Hepatocyte (in vitro differentiated cells): ENCODE results near the gene ANKRD11.

ENCODE experiments used
- EZH2 ChIP-seq: fragments of 200-600 bp; sonication (generic); IDR thresholded peaks from 2 replicates; pipeline ENCODE4 v1.6.1; 2016; ENCODE audit warnings: antibody characterized with exemption, mild to moderate bottlenecking, borderline replicate concordance
- TF ChIP-seq, protein P1 (sequence below): fragments of 200-600 bp; sonication (generic); IDR thresholded peaks from 2 replicates; pipeline ENCODE4 v1.5.1; 2016; ENCODE audit warnings: antibody characterized with exemption, mild to moderate bottlenecking; ENCODE audit not compliant: poor library complexity

DNA sequence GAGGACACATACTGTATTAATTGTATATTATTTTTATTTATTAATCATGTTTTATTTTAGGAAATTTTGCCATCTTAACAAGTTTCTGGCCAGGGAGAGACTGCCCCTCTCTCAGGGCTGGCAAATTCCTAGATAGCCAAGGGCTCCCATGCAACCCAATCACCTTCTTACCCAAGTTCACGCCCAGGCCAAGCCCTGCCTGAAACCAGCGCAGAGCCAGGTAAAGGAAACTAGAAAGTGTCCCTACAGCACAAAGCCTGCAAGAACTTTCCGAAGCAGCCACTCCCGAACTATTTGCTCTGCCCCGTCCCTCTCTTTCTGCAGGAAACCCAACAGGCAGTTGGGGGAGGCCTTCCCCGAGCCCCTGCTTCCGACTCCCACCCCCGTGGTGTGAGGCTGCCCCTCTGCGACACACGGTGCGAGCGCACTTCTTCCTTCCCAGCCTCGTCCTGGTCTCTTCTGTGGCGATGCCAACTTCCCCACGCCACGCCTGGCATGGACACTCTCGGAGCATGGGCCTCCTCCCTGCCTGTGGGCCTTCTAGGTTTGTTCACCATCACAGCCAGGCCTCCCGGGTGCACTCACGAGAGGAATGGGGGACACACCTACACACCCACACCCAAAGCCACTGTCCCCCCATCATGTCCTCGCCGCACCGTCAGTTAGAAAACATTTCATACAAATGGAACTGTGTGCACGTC lies 172.5 kb downstream of the ANKRD11 start:
- no peak for TF ChIP-seq EZH2
- TF ChIP-seq, protein P1, sequence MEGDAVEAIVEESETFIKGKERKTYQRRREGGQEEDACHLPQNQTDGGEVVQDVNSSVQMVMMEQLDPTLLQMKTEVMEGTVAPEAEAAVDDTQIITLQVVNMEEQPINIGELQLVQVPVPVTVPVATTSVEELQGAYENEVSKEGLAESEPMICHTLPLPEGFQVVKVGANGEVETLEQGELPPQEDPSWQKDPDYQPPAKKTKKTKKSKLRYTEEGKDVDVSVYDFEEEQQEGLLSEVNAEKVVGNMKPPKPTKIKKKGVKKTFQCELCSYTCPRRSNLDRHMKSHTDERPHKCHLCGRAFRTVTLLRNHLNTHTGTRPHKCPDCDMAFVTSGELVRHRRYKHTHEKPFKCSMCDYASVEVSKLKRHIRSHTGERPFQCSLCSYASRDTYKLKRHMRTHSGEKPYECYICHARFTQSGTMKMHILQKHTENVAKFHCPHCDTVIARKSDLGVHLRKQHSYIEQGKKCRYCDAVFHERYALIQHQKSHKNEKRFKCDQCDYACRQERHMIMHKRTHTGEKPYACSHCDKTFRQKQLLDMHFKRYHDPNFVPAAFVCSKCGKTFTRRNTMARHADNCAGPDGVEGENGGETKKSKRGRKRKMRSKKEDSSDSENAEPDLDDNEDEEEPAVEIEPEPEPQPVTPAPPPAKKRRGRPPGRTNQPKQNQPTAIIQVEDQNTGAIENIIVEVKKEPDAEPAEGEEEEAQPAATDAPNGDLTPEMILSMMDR: no peak
